ENCODE measurements around the gene ANK2.

DNA sequence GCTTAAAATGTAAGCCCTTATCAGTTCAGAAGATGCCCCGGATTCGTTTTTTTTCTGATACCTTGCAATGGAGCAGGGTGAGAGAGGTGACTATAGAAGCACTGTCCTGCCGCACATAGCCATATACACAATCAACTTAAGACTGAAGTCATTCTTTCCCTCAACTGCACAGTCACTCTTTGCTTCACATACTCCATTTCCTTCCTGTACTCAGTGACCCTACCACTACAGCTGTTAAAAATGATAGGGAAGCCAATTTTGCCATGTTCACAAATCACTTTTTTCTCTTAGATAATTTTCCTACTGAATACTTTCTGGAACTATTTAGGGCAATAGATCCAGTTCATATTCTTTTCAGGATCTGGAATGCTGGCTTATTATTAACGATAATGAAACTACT lies 300.0 kb downstream of the ANK2 start:
- TF ChIP-seq POLR2A (IDR thresholded peaks at IDR 0.05): no peak
- TF ChIP-seq, protein P1, sequence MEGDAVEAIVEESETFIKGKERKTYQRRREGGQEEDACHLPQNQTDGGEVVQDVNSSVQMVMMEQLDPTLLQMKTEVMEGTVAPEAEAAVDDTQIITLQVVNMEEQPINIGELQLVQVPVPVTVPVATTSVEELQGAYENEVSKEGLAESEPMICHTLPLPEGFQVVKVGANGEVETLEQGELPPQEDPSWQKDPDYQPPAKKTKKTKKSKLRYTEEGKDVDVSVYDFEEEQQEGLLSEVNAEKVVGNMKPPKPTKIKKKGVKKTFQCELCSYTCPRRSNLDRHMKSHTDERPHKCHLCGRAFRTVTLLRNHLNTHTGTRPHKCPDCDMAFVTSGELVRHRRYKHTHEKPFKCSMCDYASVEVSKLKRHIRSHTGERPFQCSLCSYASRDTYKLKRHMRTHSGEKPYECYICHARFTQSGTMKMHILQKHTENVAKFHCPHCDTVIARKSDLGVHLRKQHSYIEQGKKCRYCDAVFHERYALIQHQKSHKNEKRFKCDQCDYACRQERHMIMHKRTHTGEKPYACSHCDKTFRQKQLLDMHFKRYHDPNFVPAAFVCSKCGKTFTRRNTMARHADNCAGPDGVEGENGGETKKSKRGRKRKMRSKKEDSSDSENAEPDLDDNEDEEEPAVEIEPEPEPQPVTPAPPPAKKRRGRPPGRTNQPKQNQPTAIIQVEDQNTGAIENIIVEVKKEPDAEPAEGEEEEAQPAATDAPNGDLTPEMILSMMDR (IDR thresholded peaks at IDR 0.05): no peak

All from thyroid gland (tissue), 4 donors.